GM21390 (cell line): ENCODE measurements around the gene ZMYM4.

Experiments used
- ATAC-seq: cut with Tn5 transposase; IDR thresholded peaks from one replicate; pipeline ENCODE4 v1.9.1; 2021; ENCODE audit not compliant: unreplicated experiment

ZMYM4 gene

DNA sequence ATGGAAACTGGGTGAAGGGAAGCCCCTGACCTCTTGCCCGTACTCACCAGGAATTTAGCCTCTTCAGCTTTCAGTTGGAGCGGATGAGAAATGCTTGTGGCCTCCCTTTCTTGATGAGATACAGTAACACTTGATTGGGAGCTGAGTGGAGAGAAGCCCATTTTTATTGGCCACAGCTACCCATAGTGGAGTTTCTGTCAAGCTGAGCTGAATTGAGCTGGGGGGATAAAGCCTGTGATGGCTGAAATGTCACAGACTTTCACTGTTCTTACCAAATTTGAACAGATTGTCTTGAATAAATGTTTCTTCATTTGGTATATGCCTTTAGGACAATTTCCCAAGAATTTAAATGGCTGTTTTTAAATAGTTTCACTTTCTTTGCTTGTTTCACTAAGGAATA lies 125.9 kb downstream of the ZMYM4 start:
- ATAC-seq: no peak

DNA sequence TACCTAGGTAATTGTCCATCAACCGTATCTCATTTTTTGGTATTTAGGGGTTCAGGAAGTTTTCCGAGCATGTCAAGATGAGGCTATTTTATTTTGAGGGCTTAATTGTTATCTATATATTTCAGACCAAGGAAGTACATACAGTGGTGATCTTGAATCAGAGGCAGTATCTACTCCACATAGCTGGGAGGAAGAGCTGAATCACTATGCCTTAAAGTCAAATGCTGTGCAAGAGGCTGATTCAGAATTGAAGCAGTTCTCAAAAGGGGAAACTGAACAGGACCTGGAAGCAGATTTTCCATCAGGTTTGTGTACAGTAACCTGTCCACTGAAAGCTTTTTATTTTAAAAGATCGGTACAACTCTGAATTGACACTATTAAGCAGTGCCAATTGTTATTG lies 130.2 kb downstream of the ZMYM4 start:
- no peak for ATAC-seq

DNA sequence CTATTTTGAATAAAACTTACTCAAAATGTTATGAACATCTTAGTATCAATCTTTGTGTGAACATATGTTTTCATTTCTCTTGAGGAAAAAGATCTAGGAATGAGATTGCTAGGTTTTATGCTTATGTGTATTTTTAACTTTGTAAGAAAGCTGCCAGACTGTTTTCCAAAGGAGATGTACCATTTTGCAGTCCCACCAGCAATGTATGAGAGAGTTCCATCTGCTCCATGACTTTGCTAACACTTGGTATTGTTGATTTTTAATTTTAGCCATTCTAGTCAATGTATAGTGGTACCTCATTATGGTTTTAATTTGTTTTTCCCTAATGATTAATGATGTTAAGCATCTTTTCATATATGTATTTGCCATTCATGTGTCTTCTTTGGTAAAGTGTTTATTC lies 132.5 kb downstream of the ZMYM4 start:
- ATAC-seq: no peak

DNA sequence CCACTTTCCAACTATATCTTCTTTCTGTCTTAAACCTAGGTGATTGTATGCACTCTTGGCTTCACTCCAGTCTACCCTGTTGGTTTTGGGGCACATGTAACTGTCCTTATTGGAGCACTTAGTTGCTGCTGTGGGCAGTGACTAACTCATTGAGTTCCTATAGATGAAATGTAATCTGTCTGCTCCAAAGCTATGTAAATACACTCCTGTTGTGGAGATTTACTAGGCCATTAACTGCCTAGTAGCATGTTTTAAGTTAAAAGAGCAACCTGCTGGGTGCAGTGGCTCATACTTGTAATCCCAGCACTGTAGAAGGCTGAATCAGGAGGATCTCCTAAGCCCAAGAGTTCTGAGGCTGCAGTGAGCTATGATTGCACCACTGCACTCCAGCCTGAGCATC lies 137.6 kb downstream of the ZMYM4 start:
- no peak for ATAC-seq

DNA sequence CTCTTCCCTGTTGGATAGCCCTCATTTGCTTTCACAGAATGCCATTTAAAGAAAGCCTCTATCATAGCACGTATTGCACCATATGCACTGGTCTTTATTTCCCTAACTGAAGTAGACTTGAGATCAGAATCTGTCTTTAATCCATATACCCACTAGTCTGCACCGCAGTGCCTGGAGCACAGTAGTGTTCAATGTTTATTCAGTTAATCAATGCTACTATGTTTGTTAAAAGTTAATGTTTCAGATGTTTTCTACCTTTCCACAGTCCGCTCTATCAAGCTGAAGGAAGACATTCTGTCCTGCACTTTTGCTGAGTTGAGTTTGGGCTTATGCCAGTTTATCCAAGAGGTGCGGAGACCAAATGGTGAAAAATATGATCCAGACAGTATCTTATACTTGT lies 139.2 kb downstream of the ZMYM4 start:
- ATAC-seq: no peak

DNA sequence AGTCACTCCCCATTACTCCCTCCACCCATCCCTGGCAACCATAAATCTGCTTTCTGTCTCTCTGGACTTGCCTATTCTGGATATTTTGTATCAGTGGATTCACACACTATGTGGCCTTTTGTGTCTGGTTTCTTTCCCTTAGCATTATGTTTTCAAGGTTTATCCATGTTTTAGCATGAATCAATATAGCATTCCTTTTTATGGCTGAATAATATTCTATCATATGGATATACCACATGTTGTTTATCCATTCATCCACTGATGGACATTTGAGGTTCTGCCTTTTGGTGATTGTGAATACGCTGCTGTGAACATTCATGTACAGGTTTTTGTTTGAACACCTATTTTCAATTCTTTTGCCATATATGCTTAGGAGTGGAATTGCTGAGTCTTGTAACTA lies 140.4 kb downstream of the ZMYM4 start:
- no peak for ATAC-seq

DNA sequence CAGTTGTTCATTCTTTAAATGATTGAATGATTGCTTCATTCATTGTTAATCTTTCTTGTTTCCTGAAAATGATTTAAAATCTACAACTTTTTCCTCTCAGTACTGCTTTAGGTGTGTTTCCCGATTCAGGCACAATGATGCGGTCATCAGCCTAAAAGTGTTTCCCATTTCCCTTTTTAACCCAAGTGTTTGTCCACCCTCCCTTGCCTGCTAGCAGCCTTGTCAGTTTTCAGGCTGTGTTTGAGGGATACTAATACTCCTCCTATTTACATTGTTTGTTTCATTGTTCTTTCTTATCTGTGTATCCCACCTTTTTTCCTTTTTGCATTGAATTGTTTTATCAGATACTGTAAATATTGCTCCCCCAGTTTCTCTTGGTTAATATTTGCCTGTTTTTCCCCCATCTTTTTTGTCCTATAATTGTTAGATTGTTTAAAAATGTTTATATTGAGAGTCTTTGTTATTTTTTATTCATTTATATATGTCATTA lies 157.6 kb downstream of the ZMYM4 start:
- no peak for ATAC-seq

DNA sequence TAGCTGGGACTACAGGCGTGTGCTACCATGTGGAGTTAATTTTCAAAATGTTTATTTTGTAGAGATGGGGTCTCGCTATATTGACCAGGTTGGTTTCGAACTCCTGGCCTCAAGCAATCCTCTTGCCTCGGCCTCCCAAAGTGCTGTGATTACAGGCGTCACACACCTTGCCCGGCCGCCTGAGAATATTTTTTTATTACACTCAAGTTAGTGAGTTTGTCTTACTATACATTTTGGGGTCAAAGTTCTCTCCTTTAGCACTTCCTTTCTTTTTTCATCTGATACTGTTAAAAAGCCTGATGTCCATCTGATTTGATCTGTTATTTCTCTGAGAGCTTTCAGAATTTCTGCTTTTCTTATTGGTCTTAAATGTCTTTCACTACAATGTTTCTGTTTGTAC lies 159.9 kb downstream of the ZMYM4 start:
- no peak for ATAC-seq

DNA sequence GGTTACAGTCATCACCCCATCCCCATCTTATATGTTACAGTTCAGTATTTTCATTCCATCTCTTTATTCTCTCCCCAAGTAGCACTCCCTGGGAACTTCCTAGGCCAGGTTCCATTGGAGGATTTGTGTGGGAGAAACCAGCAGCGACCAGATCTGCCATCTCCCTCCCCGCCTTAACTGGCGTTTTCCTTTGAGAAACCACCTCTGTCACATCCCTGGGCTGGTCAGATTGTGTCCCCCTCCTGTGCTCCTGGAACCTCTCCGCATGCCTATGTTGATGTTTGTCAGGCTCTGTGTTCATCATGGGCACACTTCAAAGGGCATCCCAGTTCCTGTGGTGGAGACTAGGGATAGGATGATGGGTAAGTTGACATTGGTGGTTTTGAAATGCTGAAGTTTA lies 162.3 kb downstream of the ZMYM4 start:
- ATAC-seq: no peak

DNA sequence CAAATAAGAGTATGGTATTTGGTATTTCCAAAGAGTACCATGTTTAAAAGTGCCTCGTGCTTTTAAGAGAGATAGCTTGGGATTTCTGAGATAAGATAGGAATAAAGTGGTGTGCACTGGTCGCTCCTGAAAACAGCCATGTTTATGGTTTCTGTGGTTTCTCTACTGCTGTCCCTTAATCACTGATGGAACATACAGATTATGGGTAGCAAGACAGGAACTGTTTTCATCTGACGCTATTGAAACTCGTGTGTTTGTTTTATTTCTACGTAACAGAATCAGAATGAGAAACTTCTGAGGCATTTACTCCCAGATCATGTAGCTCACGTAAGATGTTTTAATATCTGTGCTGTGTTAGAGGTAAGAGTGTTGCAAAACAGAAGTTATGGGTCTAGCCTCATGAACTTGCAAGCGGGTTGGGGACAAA lies 162.7 kb downstream of the ZMYM4 start:
- ATAC-seq: no peak

DNA sequence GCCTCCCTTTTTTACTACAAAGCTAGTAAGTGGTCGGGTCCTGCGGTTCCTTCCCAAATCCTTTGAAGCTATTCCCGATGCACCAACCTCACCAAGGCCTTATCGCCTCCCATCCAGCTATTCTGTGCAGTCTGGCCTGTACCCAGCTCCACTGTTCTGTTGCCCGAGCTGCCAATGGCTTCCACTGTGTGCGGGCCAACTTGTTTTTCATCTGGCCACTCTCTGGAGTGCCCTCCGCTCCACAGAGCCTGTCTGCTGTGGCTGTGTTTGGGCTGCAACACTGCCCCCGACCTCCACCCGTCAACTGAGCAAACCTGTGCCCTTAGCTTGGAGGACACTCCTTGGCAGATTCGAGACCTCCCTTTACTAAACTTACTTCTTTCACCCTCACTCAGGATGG lies 163.7 kb downstream of the ZMYM4 start:
- ATAC-seq: no peak

DNA sequence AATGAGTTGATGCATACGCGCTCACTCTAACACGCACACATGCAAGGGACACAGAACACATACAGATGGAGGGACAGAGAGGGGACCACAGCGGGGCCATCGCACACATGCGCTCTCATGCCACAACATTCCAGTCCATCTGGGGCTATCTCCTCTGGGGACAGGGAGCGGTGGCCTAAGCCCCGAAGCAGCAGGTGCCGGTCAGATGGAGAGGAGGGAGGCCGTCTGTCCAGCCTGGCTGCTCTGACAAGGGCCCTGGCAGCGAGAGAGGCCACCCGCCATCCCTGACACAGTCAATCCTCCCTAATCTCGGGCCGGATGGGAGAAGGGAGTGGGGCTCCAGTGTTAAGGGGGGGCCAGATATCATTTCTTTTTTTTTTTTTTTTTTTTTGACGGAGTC lies 165.2 kb downstream of the ZMYM4 start:
- no peak for ATAC-seq

DNA sequence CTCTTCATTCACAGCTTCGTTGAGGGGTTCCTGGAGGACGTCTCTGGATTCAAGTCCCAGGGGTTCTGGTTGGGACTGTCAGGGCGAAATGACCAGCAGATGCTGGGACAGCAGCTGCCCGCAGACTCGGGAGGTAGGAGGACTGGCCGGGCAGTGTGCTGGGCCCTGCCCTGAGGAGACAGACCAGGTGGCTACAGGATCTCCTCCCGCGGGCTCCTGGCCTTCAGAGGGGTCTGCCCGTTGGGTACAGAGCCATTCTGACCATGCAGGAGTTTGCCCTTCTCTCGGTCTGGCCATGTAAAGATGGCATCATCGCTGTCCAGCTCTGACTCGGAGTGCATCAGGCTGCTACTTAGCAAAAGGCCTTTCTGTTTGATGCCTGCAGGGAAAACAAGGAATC lies 166.2 kb downstream of the ZMYM4 start:
- no peak for ATAC-seq

DNA sequence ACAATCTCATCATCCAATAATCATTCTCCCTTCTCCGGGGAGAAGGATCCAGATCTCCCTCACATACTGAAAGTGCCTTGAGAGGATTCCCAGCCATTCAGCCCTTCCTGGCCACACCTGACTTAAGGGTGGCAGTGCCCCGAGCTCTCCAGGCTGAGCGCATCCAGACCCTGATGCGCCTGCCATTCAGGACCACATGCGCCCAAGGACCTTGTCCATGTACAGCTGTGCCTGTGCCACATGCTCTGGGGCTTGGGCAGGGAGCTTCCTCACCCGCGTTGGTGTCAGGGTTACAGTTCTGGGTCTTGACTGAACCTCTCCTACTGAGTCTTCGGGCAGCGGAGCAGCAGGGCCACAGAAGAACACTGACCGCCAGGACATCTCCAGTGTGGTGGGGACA lies 167.6 kb downstream of the ZMYM4 start:
- ATAC-seq: no peak

DNA sequence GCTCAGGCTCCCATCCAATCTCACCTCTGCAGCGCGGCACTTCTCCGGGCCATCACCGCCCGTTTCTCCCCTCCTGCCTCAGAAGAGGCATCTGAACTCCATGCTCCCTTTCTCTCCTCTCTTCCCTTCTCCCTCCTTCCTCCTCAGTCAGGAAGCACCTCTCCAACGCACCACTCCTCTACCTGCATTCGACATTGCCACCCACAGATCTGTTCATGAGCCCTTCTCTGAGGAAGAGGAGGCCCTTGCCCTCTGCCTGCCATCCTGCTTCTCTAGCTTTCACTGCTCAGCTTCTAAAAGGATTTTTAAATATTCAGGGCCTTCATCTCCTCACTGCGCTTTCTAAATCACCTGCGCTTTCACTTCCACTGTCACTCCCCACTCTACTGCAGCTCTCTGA lies 168.7 kb downstream of the ZMYM4 start:
- no peak for ATAC-seq

DNA sequence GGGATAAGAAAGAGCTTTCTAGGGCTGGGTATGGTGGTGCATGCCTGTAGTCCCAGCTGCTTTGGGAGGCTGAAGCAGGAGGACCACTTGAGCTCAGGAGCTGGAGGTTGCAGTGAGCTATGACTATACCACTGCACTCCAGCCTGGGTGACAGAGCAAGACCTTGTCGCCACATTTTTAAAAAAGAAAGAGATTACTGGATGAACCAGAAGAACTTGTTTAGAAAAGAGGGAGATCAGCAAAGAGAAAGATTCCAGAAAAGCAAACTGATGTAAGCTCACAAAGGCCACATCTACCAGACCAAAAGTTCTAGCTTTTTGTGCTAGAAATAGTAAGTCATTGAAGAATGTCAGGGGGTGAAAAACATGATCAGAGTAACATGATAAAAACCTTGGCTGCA lies 171.1 kb downstream of the ZMYM4 start:
- ATAC-seq: no peak

DNA sequence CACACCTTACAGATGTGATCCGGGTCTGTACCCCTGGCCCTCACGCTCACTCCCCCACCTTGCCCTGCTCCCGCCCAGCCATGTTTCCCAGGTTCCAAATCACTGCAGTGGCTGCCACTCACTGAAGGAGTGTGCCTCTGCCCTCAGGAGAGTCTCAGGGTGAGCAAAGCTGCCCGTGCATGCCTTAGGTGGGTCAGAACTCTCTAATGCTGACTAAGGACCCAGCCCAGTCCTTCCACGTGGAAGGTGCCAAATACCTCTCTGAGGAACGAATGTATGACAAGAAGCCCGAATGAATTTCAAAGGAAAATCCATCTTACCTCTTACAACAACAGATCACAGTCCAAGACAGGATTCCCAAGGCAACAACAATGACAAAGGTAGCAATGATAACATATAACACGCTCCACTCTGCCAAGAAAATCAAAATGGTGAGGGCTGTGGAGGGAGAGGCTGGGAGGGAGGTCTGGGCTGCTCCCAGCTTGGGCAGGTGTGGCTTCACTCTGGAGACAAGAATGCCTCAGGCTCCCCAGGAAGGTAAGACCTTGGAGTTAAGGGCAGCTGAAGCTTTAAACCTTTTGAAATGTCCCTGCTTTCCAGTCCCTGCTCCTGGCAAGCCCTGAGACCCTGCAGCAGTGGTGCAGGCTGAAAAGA lies 173.5 kb downstream of the ZMYM4 start:
- no peak for ATAC-seq

DNA sequence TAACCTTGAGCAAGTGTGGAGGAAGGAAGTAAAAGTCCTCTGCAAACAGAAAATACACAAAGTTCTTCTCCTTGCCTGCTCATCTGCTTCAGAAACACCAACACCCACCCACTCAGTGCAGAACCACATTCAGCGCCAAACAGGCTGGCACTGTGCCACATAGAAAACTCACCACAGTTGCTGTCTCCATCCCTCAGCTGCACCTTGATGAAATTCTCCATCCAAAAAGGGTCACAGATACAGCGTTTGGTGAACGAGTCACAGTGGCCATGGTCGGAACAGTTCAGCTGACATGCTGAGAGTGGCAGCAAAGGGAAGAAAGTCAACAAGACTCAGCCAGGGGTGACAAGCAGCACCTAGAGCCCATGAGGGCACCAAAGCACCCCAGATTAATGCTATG lies 174.2 kb downstream of the ZMYM4 start:
- ATAC-seq: no peak

DNA sequence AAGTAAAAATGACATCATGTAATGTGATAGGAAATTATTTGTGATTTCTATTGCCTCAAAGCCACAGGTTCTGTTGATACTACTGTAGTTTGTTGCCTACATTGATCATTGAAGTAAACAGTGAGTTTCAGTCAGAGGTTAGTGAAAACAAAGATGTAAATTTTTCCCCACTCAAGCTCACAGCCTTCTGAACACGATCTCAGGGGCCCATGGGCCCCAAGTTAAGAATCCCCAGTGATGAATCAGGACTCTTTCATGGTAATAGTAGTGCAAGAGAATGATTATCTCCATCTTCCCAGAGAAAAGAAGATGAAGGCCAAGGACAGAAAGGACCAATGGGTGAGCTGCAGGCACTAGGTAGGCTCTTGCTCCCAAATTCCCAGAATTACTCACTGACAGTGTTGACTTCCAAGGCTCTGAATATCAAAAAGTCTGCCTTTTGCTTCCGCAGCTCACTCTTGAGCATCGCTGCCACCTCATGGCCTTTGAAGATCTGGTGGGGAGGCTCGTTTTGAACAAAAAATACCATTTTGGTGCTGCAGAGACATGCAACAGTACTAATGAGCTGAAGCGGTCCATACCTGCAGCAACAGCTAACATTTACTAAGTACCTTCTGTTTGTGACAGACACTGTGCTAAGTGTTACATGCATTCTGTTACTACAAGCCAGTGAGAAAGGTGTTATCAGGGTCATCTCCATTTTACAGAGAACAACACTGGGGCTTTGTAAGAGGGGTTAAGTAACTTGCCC lies 175.4 kb downstream of the ZMYM4 start:
- ATAC-seq: no peak

DNA sequence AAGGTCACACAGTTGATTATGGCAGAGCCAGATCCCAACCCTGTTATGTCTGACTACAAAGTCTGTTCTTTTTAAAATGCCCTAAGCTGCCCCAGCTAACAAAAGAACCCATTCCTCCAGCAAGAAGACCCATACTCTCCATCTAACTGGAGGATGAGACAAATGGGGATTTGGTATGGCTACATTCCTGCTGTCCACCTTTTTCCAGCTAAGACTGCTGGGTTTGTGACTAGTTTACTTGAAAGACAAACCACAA lies 175.9 kb downstream of the ZMYM4 start:
- no peak for ATAC-seq

DNA sequence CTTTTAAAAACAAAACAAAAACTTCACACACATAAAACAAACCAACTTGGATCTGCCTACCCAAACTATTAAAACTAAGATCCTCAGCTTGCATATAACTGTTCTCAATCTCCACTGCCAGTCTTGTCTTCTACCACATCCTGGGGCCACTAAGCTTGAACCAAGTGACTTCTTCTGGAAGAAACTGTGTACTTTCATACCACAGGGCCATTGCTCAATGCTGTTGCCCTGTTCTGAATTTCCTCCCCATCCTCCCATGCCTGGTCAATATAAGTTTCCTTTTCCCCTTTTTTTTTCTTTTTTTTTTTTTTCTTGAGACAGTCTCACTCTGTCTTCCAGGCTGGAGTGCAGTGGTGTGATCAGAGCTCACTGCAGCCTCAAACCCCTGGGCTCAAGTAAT lies 178.8 kb downstream of the ZMYM4 start:
- ATAC-seq: no peak

DNA sequence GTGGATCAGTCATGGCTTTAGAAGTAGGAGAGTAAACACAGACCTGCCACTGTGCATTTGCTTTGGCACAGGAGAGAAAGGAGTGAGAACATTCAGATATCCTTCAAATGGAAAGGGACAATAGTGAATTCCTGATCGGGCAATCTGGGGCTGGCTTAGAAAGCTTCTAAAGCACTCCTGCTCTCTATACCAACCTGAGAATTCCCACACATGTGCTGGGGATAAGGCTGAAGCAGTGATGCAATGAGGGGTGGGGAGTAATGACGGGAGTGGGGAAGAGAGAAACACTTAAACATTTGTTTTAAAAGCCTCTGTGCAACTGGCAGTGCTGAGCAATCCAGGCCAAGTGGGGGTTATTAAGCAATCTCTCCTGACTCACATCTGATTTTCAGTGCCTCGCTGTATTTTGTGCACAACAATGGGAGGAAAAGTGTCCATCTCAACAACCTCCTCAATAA lies 179.9 kb downstream of the ZMYM4 start:
- no peak for ATAC-seq
